ENCODE measurements around the gene FSD2. TPM values are rescaled to one million over a fixed set of nuclear protein-coding genes. Genes with fewer than 3 reads are reported as not detected.
"Not testable (repeated sequence)": the region's sequence is repeated elsewhere in the genome, so short reads cannot be mapped to it uniquely, and the experiment has no call there.

FSD2 gene
- polyA plus RNA-seq, 1 experiment: not detected

DNA sequence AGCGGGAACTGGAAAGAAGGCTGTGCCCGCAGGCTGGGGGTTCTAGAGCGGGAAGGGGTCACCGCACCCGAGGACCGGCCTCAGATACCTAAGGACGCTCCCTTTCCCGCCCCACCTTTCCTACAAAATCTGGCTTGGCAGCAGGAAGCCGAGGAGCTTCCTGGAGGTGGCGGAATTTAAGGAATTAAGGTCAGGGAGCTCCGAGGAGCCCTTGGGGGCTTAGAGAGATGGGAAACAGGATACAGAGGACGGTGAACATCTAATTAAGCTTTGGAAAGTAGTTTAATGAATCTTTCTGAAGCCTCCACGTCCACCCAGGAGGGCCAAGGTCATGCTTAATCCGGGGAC, 95.7 kb downstream of the FSD2 start:
- TF ChIP-seq, protein P1, sequence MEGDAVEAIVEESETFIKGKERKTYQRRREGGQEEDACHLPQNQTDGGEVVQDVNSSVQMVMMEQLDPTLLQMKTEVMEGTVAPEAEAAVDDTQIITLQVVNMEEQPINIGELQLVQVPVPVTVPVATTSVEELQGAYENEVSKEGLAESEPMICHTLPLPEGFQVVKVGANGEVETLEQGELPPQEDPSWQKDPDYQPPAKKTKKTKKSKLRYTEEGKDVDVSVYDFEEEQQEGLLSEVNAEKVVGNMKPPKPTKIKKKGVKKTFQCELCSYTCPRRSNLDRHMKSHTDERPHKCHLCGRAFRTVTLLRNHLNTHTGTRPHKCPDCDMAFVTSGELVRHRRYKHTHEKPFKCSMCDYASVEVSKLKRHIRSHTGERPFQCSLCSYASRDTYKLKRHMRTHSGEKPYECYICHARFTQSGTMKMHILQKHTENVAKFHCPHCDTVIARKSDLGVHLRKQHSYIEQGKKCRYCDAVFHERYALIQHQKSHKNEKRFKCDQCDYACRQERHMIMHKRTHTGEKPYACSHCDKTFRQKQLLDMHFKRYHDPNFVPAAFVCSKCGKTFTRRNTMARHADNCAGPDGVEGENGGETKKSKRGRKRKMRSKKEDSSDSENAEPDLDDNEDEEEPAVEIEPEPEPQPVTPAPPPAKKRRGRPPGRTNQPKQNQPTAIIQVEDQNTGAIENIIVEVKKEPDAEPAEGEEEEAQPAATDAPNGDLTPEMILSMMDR (IDR thresholded peaks at IDR 0.05; ENCODE audit: insufficient read depth, low read depth, low read length): no peak
- Histone ChIP-seq H3K36me3 (ENCODE audit: control insufficient read depth, insufficient read depth, low read length) (no peaks in the 10 kb centered on the region), H3K4me3 (ENCODE audit: low read depth, low read length) (peak overlapping the region; percentile 57), H3K27me3 (ENCODE audit: control insufficient read depth, insufficient read depth, low read length) (0 out of 2 replicates have a peak, but pooled peaks cover 2% of the 10 kb centered on the region)
- POLR2A ChIA-PET: no interaction called here
- DNase-seq (ENCODE audit: low read depth): no peak
- CTCF ChIA-PET: interaction anchor here (1.4 kb wide), 1 partner anchor 40 kb away, joined by 3 read pairs; no protein-coding TSS in a partner anchor

DNA sequence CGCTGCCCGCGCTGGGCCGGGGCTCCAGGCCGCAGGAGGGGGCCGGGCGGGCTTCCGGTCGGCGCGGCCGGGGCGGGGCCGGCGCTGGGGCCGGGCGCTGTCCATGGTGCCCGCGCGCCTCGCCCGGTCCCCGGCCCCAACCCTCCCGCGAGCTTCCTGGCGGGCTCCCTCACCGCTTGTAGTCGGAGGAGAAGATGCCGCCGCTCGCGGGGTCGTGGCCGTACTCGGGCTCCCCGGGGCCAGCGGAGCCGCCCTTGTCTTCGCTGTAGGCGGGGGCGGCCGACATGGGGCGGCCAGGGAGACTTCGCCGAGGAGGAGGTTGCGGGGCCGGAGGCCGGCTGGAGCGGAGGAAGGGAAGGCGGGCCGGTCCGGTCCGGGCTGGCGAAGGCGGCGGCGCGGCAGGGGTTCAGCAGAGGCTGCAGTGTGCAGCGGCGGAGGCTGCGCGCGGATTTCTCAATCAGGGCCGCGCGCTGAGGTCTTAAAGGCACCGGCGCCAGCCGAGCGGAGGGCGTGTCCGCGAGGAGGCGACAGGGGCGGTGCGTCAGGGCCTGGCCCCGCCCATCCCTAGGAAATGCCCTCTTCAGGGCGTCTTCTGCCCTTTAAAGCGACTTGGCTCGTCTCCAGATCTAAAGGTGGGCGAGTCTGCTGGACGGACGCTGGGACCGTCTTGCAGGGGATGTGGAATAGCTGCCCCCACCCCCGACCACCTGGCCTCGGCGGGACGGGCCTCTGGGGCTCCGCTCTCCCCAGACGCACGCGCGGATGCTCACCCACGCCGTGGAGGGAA, 96.3 kb downstream of the FSD2 start, which contains the start of gene AP3B2:
AP3B2 (minus strand) TSS at position 455 of the 787 bp plus-strand sequence; CDS start at position 286, 169 bp downstream.
- Histone ChIP-seq H3K27me3 (ENCODE audit: control insufficient read depth, insufficient read depth, low read length) (0 out of 2 replicates have a peak, but pooled peaks cover 2% of the 10 kb centered on the region), H3K4me3 (ENCODE audit: low read depth, low read length) (peak within 1 kb of the TSS; percentile 57), H3K36me3 (ENCODE audit: control insufficient read depth, insufficient read depth, low read length) (no peaks in the 10 kb centered on the region)
- no peak for DNase-seq (ENCODE audit: low read depth)
- TF ChIP-seq, protein P1 (IDR thresholded peaks at IDR 0.05; ENCODE audit: insufficient read depth, low read depth, low read length): no peak
- ChIA-PET POLR2A (no interaction called here), CTCF (interaction anchor here (1.4 kb wide), 1 partner anchor 41 kb away, joined by 3 read pairs; no protein-coding TSS in a partner anchor)

DNA sequence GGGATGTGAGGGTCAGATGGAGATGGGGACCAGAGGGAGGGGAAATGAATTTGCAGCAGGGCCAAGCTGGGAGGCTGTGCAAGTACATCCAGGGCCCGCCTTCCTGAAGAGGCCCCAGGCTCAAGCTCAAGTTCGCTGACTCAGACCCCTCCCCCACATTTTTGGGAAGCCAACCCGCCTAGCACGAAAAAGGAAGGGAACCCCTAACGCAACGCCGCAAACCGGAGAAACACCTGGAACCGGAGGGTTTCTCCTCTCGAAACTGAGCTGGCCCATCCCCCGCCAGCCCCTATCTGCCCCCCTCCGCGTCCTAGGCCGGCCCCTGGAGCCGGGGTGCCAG, 96.8 kb downstream of the FSD2 start:
- no peaks in the 10 kb centered on the region for H3K36me3 ChIP-seq (ENCODE audit: control insufficient read depth, insufficient read depth, low read length)
- H3K4me3 ChIP-seq (ENCODE audit: low read depth, low read length): peak overlapping the region; percentile 57
- H3K27me3 ChIP-seq (ENCODE audit: control insufficient read depth, insufficient read depth, low read length): 0 out of 2 replicates have a peak, but pooled peaks cover 2% of the 10 kb centered on the region
- CTCF ChIA-PET: interaction anchor here (1.4 kb wide), 1 partner anchor 41 kb away, joined by 3 read pairs; no protein-coding TSS in a partner anchor
- TF ChIP-seq, protein P1 (IDR thresholded peaks at IDR 0.05; ENCODE audit: insufficient read depth, low read depth, low read length): no peak
- POLR2A ChIA-PET: no interaction called here
- DNase-seq (ENCODE audit: low read depth): no peak

DNA sequence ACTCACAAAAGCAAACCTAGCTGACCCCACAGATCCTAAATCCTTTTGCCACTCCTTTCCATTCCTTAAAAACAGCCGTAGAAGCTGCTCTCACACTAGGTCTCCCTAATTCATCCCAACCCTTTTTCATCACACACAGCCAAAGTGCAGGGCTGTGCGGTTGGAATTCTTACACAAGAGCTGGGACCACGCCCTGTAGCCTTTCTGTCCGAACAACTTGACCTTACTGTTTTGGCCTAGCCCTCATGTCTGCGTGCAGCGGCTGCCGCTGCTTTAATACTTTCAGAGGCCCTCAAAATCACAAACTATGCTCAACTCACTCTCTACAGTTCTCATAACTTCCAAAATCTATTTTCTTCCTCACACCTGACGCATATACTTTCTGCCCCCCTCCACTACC, 100.0 kb downstream of the FSD2 start:
- POLR2A ChIA-PET; CTCF ChIA-PET; H3K4me3 ChIP-seq (ENCODE audit: low read depth, low read length); H3K27me3 ChIP-seq (ENCODE audit: control insufficient read depth, insufficient read depth, low read length); H3K36me3 ChIP-seq (ENCODE audit: control insufficient read depth, insufficient read depth, low read length); DNase-seq (ENCODE audit: low read depth): not testable (repeated sequence)

Other genes with a start within 250 kb of the FSD2 start
- 2.4 and 4.1 TPM in 2 replicates for gene CPEB1, start 158.7 kb downstream of the FSD2 start, polyA plus RNA-seq (2011; rRNA removed)
- gene AP3B2, start 96.2 kb downstream of the FSD2 start, polyA plus RNA-seq (2011; rRNA removed): 0.47 and 0.54 TPM in 2 replicates
- 2.8 and 3.2 TPM in 2 replicates for gene WHAMM, start 3.6 kb upstream of the FSD2 start, polyA plus RNA-seq (2011; rRNA removed)
- gene HOMER2, start 146.7 kb upstream of the FSD2 start, polyA plus RNA-seq (2011; rRNA removed): 0.83 and 1.4 TPM in 2 replicates
- gene RAMAC, start 180.1 kb upstream of the FSD2 start, polyA plus RNA-seq (2011; rRNA removed): 20.3 and 30.6 TPM in 2 replicates
- gene C15orf40, start 205.6 kb upstream of the FSD2 start, polyA plus RNA-seq (2011; rRNA removed): 17.9 and 21.1 TPM in 2 replicates

Data from BJ (cell line).